HG03103 (cell line): ENCODE measurements around the gene RASSF7.

ENCODE experiments used
- ATAC-seq: cut with Tn5 transposase; IDR thresholded peaks from one replicate; pipeline ENCODE4 v1.9.1; 2021; ENCODE audit warnings: low read depth; ENCODE audit not compliant: unreplicated experiment

RASSF7 gene

DNA sequence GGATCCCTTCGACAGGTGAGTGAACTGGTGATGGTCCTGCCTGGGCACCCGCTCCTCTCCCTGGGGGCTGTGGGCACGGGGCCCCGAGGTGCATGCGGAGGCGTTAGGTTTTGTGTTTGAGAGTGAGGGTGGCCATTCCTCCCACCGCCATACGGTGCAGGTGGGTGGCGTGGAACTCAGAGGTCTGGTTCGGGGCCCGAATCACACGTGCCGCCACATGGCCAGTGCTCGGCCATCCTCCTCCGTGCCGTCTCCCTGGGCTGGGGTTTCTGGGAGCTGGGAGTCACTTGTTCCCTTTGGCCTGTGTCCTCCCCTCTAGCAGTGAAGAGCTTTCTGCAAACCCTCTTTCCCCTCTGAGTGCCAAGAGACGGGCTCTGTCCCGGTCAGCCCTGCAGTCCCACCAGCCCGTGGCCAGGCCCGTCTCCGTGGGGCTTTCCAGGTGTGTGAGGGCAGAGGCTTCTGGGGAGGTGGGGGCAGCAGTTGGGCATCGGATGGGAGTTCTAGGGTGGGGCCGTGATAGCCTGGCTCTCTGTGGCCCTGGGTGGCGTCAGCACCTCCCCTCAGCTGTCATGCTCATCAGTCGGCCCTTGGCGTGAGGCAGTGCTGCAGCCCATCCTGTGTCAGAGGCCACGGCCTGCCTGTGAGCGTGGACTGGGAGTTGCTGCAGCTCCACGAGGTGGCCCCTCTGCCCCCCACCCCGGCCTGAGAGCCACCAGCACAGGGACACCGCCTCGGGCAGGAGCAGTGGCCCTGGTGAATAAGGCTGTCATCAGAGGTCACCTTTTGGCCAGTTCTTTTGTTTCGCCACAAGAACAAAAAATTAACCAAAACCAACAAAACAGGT lies 44.7 kb downstream of the RASSF7 start:
- ATAC-seq: no peak

DNA sequence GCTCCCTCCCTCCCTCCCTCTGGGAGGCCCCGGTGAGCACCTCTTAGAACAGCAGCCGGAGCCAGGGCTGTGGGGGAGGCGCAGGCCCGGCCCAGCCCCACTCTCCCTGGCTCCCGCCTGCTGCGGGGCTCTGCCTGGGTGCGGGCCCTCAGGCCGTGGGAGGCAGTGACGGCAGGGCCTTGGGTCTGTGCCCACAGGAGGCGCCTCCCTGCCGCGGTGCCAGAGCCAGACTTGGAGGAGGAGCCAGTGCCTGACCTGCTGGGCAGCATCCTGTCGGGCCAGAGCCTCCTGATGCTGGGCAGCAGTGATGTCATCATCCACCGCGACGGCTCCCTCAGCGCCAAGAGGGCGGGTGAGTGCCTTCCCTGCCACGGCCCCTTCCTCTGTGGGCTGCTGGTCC lies 45.5 kb downstream of the RASSF7 start:
- no peak for ATAC-seq

DNA sequence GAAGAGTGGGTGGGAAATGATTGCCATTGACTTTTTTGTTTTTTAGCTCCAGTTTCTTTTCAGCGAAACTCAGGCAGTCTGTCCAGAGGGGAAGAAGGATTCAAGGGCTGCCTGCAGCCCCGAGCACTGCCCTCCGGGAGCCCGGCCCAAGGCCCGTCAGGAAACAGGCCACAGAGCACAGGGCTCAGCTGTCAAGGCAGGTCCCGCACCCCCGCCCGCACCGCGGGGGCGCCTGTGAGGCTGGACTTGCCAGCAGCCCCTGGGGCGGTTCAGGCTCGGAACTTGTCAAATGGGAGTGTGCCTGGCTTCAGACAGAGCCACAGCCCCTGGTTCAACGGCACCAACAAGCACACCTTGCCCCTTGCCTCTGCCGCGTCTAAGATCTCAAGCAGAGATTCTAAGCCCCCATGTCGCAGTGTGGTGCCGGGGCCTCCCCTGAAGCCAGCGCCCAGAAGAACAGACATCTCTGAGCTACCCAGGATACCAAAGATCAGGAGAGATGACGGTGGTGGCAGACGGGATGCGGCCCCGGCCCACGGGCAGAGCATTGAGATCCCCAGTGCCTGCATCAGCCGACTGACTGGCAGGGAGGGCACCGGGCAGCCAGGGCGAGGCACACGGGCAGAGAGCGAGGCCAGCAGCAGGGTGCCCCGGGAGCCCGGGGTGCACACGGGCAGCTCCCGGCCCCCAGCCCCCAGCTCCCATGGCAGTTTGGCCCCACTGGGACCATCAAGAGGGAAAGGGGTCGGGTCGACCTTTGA lies 46.4 kb downstream of the RASSF7 start:
- no peak for ATAC-seq

DNA sequence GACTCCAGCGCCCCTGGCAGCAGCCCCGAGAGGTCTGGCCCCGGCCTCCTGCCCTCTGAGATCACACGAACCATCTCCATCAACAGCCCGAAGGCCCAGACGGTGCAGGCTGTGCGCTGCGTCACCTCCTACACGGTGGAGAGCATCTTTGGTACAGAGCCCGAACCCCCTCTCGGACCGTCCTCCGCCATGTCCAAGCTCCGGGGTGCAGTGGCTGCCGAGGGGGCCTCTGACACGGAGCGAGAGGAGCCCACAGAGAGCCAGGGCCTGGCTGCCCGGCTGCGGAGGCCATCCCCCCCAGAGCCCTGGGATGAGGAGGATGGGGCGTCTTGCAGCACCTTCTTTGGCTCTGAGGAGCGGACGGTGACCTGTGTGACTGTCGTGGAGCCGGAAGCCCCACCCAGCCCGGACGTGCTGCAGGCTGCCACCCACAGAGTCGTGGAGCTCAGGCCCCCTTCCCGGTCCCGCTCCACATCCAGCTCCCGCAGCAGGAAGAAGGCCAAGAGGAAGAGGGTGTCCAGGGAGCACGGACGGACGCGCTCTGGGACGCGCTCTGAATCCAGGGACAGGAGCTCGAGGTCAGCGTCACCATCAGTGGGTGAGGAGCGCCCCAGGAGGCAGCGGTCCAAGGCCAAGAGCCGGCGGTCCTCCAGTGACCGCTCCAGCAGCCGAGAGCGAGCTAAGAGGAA lies 47.3 kb downstream of the RASSF7 start:
- ATAC-seq: no peak

DNA sequence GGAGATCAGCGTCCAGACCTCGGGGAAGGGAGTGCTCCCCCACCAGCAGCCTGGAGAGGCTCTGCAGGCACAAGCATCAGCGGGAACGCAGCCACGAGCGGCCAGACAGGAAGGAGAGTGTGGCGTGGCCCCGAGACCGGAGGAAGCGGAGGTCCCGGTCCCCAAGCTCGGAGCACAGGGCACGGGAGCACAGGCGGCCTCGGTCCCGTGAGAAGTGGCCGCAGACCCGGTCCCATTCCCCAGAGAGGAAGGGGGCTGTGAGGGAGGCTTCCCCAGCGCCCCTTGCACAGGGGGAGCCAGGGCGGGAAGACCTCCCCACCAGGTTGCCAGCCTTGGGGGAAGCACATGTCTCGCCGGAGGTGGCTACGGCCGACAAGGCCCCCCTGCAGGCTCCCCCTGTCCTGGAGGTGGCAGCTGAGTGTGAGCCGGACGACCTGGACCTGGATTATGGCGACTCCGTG lies 48.1 kb downstream of the RASSF7 start:
- ATAC-seq: no peak

DNA sequence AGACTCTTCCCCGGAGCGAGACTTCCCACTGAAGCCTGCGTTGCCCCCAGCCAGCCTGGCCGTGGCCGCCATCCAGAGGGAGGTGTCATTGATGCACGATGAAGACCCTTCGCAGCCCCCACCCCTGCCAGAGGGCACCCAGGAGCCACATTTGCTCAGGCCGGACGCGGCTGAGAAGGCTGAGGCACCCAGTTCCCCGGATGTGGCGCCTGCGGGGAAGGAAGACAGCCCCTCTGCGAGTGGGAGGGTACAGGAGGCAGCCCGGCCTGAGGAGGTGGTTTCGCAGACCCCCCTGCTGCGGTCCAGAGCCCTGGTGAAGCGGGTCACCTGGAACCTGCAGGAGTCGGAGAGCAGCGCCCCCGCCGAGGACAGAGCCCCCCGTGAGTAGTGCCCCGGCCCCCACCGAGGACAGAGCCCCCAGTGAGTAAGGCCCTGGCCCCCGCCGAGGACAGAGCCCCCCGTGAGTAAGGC lies 48.6 kb downstream of the RASSF7 start:
- ATAC-seq: no peak

DNA sequence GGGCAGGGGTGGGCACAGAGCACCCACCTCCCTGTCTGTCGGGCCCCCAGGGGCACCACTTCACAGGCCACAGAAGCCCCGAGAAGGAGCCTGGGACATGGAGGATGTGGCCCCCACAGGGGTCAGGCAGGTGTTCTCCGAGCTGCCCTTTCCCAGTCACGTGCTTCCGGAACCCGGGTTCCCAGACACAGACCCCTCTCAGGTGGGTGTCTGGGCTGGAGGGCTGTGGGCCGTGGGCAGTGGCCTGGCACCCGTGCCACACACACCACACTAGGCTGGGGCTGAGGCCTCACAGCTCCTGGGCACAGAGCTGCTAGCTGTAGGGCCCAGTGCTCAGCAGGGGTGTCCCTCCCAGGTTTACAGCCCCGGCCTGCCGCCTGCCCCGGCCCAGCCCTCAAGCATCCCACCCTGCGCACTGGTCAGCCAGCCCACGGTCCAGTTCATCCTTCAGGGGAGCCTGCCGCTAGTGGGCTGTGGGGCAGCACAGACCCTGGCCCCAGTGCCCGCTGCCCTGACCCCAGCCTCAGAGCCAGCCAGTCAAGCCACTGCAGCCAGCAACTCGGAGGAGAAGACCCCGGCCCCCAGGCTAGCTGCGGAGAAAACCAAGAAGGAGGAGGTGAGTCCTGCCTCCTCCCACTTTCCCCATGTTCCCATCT lies 49.5 kb downstream of the RASSF7 start:
- no peak for ATAC-seq

DNA sequence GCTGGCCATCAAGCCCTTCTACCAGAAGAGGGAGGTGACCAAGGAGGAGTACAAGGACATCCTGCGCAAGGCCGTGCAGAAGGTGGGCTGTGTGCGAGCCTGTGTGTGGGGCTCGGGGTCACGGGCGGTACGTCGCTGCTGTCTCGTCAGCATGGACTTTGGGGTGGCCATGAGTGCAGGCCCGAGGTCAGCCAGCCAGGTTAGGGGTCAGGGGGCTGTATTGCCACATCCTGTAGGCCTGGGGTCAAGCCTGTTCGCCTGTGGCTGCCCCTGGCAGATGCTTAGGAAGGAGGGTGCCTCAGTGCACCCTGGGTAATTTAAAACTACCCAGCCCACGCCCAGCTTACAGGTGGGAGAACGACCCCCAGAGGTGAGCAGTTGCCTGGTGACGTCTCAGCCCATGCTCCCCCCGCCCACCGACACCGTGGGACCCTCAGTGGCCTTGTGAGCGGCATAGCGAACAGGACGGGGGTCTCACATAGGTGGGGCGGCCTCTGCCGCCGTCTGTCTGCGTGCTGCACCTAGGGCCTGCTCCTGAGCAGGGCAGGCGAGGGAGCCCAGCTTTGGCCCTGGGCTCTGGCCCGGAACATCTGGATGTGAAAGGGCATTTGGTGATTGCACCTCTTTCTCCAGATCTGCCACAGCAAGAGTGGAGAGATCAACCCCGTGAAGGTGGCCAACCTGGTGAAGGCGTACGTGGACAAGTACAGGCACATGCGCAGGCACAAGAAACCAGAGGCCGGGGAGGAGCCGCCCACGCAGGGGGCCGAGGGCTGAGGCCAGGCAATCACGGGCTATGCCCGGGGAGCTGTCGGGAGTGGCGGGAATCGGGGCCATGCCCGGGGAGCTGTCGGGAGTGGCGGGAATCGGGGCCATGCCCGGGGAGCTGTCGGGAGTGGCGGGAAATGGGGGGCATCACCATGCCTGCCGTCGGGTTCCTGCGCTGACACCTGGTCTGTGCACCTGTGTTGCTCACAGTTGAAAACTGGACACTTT lies 50.5 kb downstream of the RASSF7 start:
- ATAC-seq: no peak

DNA sequence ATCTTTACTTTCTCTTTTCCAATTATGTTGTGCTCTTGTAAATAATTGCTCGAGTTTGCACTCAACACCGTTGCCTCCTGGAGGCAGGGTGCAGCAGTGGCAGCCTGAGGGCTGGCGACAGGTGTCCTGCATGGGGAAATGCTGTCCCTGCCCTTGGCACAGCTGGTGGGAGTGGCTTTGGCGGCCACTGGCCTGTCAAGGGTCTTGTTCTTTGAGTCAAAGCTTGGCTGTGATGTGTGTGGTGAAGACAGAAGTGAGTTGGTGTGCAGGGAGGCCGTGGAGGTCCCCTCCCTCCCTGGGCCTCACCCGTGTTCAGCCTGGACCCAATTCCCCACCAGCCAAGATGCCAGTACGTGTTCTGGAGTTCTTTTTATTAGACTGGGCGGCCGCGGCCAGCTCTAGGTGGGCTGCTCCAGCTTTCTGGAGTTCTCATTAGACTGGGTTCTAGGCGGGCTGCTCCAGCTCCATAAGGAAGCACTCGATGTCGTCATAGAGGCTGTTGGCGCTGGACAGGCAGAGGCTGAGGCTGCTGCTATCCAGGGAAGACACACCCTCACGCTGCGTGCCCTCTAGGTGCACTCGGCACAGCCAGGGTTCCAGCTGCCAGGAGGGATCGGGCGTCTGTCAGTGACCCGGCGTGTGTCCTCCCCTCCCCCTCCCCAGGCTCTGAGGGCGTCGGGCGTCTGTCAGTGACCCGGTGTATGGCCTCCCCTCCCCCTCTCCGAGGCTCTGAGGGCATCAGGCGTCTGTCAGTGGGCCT lies 51.6 kb downstream of the RASSF7 start:
- no peak for ATAC-seq

DNA sequence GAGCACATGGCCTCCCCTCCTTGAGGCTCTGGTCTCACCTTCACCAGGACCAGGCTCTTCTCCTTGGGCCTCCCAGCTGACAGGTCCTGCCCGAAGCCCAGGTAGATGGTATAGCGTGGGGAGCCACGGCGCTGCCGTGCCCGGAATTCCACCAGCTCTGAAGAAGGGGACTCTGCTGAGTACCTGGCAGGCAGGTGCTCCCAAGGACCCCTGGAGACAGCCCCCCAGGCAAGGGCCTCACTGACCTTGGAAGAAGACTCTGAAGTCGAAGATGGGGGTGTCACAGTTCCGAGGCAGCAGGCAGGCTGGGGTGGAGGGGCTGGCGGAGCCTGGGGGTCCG lies 52.2 kb downstream of the RASSF7 start:
- no peak for ATAC-seq

DNA sequence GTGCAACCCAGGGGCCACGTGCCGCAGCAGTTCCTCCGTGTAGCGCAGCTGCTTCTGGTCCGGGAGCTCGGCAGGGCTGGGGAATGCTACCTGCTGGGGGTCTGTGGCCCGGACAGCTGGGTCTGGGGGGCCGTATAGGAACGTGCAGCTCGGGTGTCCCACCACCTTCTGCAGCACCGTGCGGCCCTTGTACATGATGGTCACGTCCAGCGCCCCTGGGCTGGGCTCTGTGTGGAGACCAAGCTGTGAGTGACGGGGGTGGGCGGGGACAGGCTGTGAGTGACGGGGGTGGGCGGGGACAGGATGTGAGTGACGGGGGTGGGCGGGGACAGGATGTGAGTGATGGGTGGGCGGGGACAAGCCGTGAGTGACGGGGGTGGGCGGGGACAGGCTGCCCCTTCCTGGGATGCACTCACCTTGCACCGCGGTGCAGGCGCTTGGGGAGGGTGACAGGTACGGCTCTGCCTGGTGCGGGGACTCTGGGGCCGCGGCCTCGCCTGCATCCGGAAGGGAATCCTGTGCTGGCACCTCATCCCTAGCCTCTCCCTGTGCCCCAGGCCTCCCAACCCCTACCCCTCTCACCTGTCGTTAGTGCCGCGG lies 52.7 kb downstream of the RASSF7 start:
- no peak for ATAC-seq
